Ascending aorta (tissue), 2 donors: Measurements from ENCODE around the gene AIG1. TPM values are rescaled to one million over a fixed set of nuclear protein-coding genes. Genes with fewer than 3 reads are reported as not detected.

Source experiments
- DNase-seq, 2 donors: peaks; one replicate each; pipeline ENCODE4 v3.0.0-alpha.2; 2019; ENCODE audit warnings: low spot score in 2 of 2
- H3K27ac ChIP-seq, 2 donors: fragments of 200-600 bp; sonication (generic); one replicate each; pipeline ENCODE4 v1.5.1; 2016 to 2017; ENCODE audit warnings: mild to moderate bottlenecking in 1 of 2
- H3K27me3 ChIP-seq: fragments of 200-600 bp; sonication (generic); one replicate; pipeline ENCODE4 v1.5.1; 2017
- H3K36me3 ChIP-seq, 2 donors: fragments of 200-600 bp; sonication (generic); one replicate each; pipeline ENCODE4 v1.5.1; 2016
- H3K4me1 ChIP-seq, 2 donors: fragments of 200-600 bp; sonication (generic); one replicate each; pipeline ENCODE4 v1.5.1; 2016 to 2017; ENCODE audit warnings: mild to moderate bottlenecking in 1 of 2
- H3K4me3 ChIP-seq, 2 donors: fragments of 200-600 bp; sonication (generic); one replicate each; pipeline ENCODE4 v1.5.1; 2016 to 2017; ENCODE audit warnings: mild to moderate bottlenecking in 1 of 2
- H3K9me3 ChIP-seq, 2 donors: fragments of 200-600 bp; sonication (generic); one replicate each; pipeline ENCODE4 v1.5.1; 2016
- intact Hi-C: fragments of 100-400 bp; cut with DNase I; formaldehyde crosslinking; loops from one replicate; pipeline ENCODE4 v1.15.1; 2023
- total RNA-seq: library from RNA; depleted of rRNA; stranded (reverse); fragments of >200 nt; gene quantifications from one replicate; pipeline ENCODE4 v1.1.0, GENCODE V29; 2016
- TF ChIP-seq, protein P1 (sequence below), 3 experiments: fragments of 200-600 bp in 2 of 3; fragments of 450-650 bp in 1 of 3; sonication (generic) in 2 of 3; IDR thresholded peaks; one replicate each; pipeline ENCODE4 v1.5.1; 2016 to 2019; ENCODE audit warnings: antibody characterized with exemption in 3 of 3, mild to moderate bottlenecking in 1 of 3, moderate library complexity in 1 of 3

Gene AIG1
- total RNA-seq, 1 donor from 2014 or later, result 5.3 TPM

DNA sequence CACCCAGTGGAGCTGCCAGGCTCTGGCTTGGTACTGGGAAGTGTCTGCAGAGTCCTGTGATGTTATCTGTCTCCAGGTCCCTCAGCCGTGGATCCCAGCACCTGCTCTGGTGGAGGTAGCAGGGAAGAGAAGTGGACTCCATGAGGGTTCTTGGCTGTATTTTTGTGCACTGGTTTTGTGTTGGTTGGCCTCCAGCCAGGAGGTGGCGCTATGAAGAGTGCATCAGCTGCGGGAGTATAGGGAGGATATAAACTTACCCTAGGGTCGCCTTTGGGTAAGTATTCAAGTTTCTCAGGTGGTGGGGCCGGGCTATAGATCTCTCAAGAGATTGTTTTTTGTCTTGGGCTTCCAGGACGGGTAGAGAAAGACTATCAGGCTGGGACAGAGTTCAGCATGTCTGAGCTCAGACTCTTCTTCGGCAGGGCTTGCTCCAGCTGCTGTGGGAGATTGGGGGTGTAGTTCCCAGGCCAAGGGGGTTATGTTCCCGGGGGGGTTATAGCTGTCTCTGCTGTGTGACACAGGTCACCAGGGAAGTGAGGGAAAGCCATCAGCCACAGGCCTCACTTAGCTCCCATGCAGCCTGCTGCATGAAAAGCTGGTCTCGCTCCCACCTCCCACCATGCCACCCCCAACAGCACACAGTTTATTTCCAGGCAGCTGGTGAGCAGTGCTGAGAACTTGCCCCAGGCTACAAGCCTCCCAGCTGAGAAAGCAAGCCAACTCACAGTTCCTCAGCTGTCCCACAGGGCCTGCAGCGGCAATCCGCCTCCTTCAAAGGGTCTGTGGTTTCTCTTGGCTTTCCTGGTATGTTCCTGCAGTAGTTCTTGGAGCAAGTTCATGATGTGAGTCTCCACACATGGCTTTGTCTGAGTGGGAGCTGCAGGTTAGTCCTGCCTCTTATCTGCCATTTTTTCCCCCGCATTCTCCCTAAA, 115.7 kb downstream of the AIG1 start:
- DNase-seq, result no peak
- Histone ChIP-seq H3K27me3 (no peaks in the 10 kb centered on the region), H3K9me3 (no peaks in the 10 kb centered on the region), H3K36me3 (peaks cover 2 to 11% of the 10 kb centered on the region in 2 donors), H3K27ac (no peak overlapping the region), H3K4me1 (no peaks in the 10 kb centered on the region), H3K4me3 (no peak overlapping the region)
- TF ChIP-seq, protein P1, sequence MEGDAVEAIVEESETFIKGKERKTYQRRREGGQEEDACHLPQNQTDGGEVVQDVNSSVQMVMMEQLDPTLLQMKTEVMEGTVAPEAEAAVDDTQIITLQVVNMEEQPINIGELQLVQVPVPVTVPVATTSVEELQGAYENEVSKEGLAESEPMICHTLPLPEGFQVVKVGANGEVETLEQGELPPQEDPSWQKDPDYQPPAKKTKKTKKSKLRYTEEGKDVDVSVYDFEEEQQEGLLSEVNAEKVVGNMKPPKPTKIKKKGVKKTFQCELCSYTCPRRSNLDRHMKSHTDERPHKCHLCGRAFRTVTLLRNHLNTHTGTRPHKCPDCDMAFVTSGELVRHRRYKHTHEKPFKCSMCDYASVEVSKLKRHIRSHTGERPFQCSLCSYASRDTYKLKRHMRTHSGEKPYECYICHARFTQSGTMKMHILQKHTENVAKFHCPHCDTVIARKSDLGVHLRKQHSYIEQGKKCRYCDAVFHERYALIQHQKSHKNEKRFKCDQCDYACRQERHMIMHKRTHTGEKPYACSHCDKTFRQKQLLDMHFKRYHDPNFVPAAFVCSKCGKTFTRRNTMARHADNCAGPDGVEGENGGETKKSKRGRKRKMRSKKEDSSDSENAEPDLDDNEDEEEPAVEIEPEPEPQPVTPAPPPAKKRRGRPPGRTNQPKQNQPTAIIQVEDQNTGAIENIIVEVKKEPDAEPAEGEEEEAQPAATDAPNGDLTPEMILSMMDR (IDR thresholded peaks at IDR 0.05), result no peak
- intact Hi-C loops, result no loop called here

DNA sequence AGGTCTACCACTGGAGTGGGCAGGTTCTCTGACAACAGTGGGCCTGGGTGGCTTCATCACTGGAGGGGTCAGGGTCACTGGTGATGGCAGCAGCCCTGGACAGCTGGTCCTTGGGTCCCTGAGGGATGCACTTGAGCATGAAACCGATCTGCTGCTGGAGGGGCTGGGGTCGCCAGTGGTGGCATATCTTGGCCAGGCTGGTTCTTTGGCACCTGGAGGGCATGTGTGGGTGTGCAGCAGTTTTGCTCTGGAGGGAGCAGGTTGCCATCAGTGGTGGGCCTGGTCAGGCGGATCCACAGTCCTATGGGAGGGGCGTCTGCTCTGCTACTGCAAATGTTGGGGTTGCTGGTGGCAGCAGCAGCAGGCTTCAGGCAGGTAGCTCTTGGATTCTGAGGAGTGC, 117.0 kb downstream of the AIG1 start:
- Histone ChIP-seq H3K36me3 (peaks cover 2 to 11% of the 10 kb centered on the region in 2 donors), H3K27me3 (no peaks in the 10 kb centered on the region), H3K4me1 (no peaks in the 10 kb centered on the region), H3K27ac (no peak overlapping the region), H3K9me3 (no peaks in the 10 kb centered on the region), H3K4me3 (no peak overlapping the region)
- DNase-seq, result no peak
- TF ChIP-seq, protein P1 (IDR thresholded peaks at IDR 0.05), result no peak
- intact Hi-C loops, result no loop called here

- no peaks in the 10 kb centered on the region for H3K4me1 ChIP-seq
- TF ChIP-seq, protein P1 (IDR thresholded peaks at IDR 0.05), result no peak
- no peak overlapping the region for H3K27ac ChIP-seq
- H3K4me3 ChIP-seq, result no peak overlapping the region
- no peaks in the 10 kb centered on the region for H3K27me3 ChIP-seq
- no peaks in the 10 kb centered on the region for H3K9me3 ChIP-seq
- peaks cover 2 to 11% of the 10 kb centered on the region in 2 donors for H3K36me3 ChIP-seq
- intact Hi-C loops, result no loop called here
- DNase-seq, result no peak
Measured at GRCh38 chr6:143179096-143179495, 118.4 kb downstream of the AIG1 start.

GRCh38 chr6:143179901-143180612, 119.4 kb downstream of the AIG1 start:
- TF ChIP-seq, protein P1 (IDR thresholded peaks at IDR 0.05), result no peak
- no peak overlapping the region for H3K27ac ChIP-seq
- H3K4me1 ChIP-seq, result no peaks in the 10 kb centered on the region
- no peaks in the 10 kb centered on the region for H3K27me3 ChIP-seq
- intact Hi-C loops, result no loop called here
- peaks cover 2 to 11% of the 10 kb centered on the region in 2 donors for H3K36me3 ChIP-seq
- no peak overlapping the region for H3K4me3 ChIP-seq
- H3K9me3 ChIP-seq, result no peaks in the 10 kb centered on the region
- no peak for DNase-seq

DNA sequence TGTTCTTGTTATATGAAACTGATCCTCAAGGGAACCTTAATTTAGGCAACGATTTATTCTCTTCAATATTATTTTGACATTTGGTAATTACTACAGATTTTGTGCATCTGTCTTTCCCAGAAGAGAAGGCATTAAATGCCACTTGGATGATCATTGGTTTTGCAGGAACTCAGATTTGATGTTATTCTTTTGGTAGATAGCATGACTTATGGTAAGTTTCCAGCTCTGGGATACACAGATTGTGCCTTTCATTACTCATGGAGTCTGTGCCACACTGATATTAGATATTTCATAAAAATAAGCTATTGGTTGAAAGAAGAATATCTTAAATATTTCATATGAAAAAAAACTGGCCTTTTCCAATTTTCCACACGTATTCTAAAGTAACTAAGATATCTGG, 120.1 kb downstream of the AIG1 start:
- TF ChIP-seq, protein P1 (IDR thresholded peaks at IDR 0.05), result no peak
- no peaks in the 10 kb centered on the region for H3K4me1 ChIP-seq
- no peaks in the 10 kb centered on the region for H3K27me3 ChIP-seq
- H3K4me3 ChIP-seq, result no peak overlapping the region
- intact Hi-C loops, result no loop called here
- peak overlapping the region in 1 of 2 donors; percentile 17 for H3K27ac ChIP-seq
- no peak for DNase-seq
- H3K36me3 ChIP-seq, result peaks cover 2 to 10% of the 10 kb centered on the region in 2 donors
- no peaks in the 10 kb centered on the region for H3K9me3 ChIP-seq
